SK-N-SH treated with all-trans-retinoic acid at 6 μM for 48 hours (cell line): ENCODE measurements around the gene CCNJL.

ENCODE experiments used
- ATAC-seq: fragments of 200-7000 bp; cut with Tn5 transposase; 3 replicates; pipeline ENCODE4 v1.9.1; 2020; ENCODE audit warnings: mild to moderate bottlenecking, moderate library complexity
- ARNTL ChIP-seq: fragments of 450-650 bp; formaldehyde crosslinking; IDR thresholded peaks from 2 replicates; pipeline ENCODE4 v1.5.0; 2020; ENCODE audit warnings: low read depth, mild to moderate bottlenecking, moderate library complexity, borderline replicate concordance
- CREB5 ChIP-seq: fragments of 250-450 bp; sonication (Bioruptor Pico); IDR thresholded peaks from 2 replicates; pipeline ENCODE4 v1.5.1; 2020; ENCODE audit warnings: low read depth, mild to moderate bottlenecking, moderate library complexity
- CSDC2 ChIP-seq: fragments of 250-450 bp; sonication (Bioruptor Pico); IDR thresholded peaks from 2 replicates; pipeline ENCODE4 v1.5.0; 2020; ENCODE audit warnings: mild to moderate bottlenecking, moderate library complexity
- ESRRG ChIP-seq: fragments of 250-450 bp; sonication (Bioruptor Pico); IDR thresholded peaks from 2 replicates; pipeline ENCODE4 v1.6.1; 2021; ENCODE audit warnings: mild to moderate bottlenecking
- GLIS3 ChIP-seq: fragments of 250-450 bp; sonication (Bioruptor Pico); IDR thresholded peaks from 2 replicates; pipeline ENCODE4 v1.5.0; 2020; ENCODE audit warnings: mild to moderate bottlenecking, moderate library complexity
- OSR1 ChIP-seq: fragments of 250-450 bp; sonication (Bioruptor Pico); IDR thresholded peaks from 2 replicates; pipeline ENCODE4 v1.8.0; 2022; ENCODE audit warnings: moderate library complexity, mild to moderate bottlenecking, inconsistent platforms
- PPARA ChIP-seq: fragments of 250-450 bp; sonication (Bioruptor Pico); IDR thresholded peaks from 2 replicates; pipeline ENCODE4 v1.5.0; 2020; ENCODE audit warnings: mild to moderate bottlenecking, borderline replicate concordance
- RARB ChIP-seq: fragments of 250-450 bp; sonication (Bioruptor Pico); IDR thresholded peaks from 2 replicates; pipeline ENCODE4 v1.8.0; 2021; ENCODE audit warnings: mild to moderate bottlenecking, moderate library complexity
- SNAI2 ChIP-seq: fragments of 250-450 bp; sonication (Bioruptor Pico); IDR thresholded peaks from 2 replicates; pipeline ENCODE4 v1.5.0; 2020; ENCODE audit warnings: mild to moderate bottlenecking, moderate library complexity
- TOX ChIP-seq: fragments of 250-450 bp; sonication (Bioruptor Pico); IDR thresholded peaks from 2 replicates; pipeline ENCODE4 v1.8.0; 2021; ENCODE audit warnings: mild to moderate bottlenecking, moderate library complexity, borderline replicate concordance
- TSHZ2 ChIP-seq: fragments of 250-450 bp; sonication (Bioruptor Pico); IDR thresholded peaks from 2 replicates; pipeline ENCODE4 v1.5.0; 2020; ENCODE audit warnings: mild to moderate bottlenecking, moderate library complexity
- ZC3H10 ChIP-seq: fragments of 250-450 bp; sonication (Bioruptor Pico); IDR thresholded peaks from 2 replicates; pipeline ENCODE4 v1.5.1; 2021; ENCODE audit warnings: mild to moderate bottlenecking, moderate library complexity
- ZFP30 ChIP-seq: fragments of 450-650 bp; formaldehyde crosslinking; IDR thresholded peaks from 2 replicates; pipeline ENCODE4 v1.5.0; 2022; ENCODE audit warnings: mild to moderate bottlenecking, moderate library complexity
- ZNF565 ChIP-seq: fragments of 450-650 bp; formaldehyde crosslinking; conservative IDR thresholded peaks from 2 replicates; pipeline ENCODE4 v1.5.0; 2020; ENCODE audit warnings: low read depth, mild to moderate bottlenecking, moderate library complexity
- ZNF70 ChIP-seq: fragments of 450-650 bp; formaldehyde crosslinking; IDR thresholded peaks from 2 replicates; pipeline ENCODE4 v1.5.0; 2020; ENCODE audit warnings: mild to moderate bottlenecking, moderate library complexity
- TF ChIP-seq, protein P1 (sequence below): fragments of 250-450 bp; sonication (Bioruptor Pico); IDR thresholded peaks from 2 replicates; pipeline ENCODE4 v1.5.1; 2021; ENCODE audit warnings: mild to moderate bottlenecking, moderate library complexity
- TF ChIP-seq, protein P2 (sequence below): fragments of 250-450 bp; sonication (Bioruptor Pico); IDR thresholded peaks from 2 replicates; pipeline ENCODE4 v1.8.0; 2020; ENCODE audit warnings: mild to moderate bottlenecking, moderate library complexity, borderline replicate concordance

The CCNJL gene

GRCh38 chr5:160360310-160360709 lies 47.9 kb upstream of the CCNJL start (continued):
- TF ChIP-seq TSHZ2 (CRISPR knock-in tag) = no peak
- TF ChIP-seq CSDC2 = no peak
- TF ChIP-seq OSR1 (CRISPR knock-in tag) = no peak
- TF ChIP-seq GLIS3 = no peak

DNA sequence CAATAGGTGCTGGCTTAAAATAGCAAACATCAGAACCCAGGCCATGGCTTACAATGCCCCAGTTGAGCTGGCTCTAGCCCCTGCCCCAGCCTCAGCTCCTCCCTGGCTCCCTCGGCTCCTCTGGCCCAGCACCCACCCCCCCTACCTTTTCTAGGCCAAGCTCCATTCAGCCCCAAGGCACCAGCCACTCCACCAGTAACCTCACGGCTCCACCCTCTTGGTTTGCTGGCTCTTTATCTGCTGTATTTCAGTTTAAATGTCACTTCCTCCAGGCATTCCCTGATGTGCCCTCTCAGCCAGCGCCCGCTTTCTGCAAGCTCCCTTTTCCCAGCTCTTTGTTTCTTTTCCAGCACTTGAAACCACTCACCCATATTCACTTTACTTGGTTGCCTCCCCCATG lies 47.5 kb upstream of the CCNJL start:
- no peak for ATAC-seq
- TF ChIP-seq CSDC2 (no peak), ZNF70 (CRISPR knock-in tag) (no peak), ZNF565 (CRISPR knock-in tag) (no peak)
- TF ChIP-seq, protein P1, sequence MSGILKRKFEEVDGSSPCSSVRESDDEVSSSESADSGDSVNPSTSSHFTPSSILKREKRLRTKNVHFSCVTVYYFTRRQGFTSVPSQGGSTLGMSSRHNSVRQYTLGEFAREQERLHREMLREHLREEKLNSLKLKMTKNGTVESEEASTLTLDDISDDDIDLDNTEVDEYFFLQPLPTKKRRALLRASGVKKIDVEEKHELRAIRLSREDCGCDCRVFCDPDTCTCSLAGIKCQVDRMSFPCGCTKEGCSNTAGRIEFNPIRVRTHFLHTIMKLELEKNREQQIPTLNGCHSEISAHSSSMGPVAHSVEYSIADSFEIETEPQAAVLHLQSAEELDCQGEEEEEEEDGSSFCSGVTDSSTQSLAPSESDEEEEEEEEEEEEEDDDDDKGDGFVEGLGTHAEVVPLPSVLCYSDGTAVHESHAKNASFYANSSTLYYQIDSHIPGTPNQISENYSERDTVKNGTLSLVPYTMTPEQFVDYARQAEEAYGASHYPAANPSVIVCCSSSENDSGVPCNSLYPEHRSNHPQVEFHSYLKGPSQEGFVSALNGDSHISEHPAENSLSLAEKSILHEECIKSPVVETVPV = no peak

DNA sequence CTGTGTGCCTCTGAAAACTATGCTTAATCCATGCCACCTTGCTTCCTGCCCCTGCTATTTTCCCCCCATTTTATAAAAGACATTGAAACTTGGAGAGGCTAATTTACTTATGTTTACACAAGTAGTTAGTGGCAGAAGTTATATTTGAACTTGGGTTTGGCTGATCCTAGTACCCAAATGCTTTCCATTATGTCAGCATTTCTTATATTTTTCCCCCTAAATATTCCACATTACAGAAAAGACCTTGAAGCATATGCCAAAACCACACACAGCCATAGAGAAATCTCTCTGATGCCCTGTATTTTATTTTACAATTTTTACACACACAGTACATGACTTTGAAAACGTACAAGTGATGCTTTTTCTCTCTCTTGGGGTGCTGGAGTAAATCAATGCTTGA lies 46.9 kb upstream of the CCNJL start:
- TF ChIP-seq ZNF565 (CRISPR knock-in tag) = no peak
- no peak for TF ChIP-seq ZC3H10
- no peak for TF ChIP-seq SNAI2 (CRISPR knock-in tag)
- ATAC-seq = no peak

- ATAC-seq = no peak
Measured at GRCh38 chr5:160357861-160358411, 45.6 kb upstream of the CCNJL start.

More at GRCh38 chr5:160357861-160358411, 45.6 kb upstream of the CCNJL start:
- no peak for TF ChIP-seq TOX (CRISPR knock-in tag)
- no peak for TF ChIP-seq ARNTL (CRISPR knock-in tag)
- no peak for TF ChIP-seq GLIS3
- no peak for TF ChIP-seq SNAI2 (CRISPR knock-in tag)
- TF ChIP-seq, protein P1 = no peak
- no peak for TF ChIP-seq ZFP30 (CRISPR knock-in tag)
- no peak for TF ChIP-seq ZNF565 (CRISPR knock-in tag)
- no peak for TF ChIP-seq ESRRG (CRISPR knock-in tag)
- TF ChIP-seq RARB = no peak
- TF ChIP-seq PPARA (CRISPR knock-in tag) = no peak
- no peak for TF ChIP-seq CSDC2
- TF ChIP-seq, protein P2, sequence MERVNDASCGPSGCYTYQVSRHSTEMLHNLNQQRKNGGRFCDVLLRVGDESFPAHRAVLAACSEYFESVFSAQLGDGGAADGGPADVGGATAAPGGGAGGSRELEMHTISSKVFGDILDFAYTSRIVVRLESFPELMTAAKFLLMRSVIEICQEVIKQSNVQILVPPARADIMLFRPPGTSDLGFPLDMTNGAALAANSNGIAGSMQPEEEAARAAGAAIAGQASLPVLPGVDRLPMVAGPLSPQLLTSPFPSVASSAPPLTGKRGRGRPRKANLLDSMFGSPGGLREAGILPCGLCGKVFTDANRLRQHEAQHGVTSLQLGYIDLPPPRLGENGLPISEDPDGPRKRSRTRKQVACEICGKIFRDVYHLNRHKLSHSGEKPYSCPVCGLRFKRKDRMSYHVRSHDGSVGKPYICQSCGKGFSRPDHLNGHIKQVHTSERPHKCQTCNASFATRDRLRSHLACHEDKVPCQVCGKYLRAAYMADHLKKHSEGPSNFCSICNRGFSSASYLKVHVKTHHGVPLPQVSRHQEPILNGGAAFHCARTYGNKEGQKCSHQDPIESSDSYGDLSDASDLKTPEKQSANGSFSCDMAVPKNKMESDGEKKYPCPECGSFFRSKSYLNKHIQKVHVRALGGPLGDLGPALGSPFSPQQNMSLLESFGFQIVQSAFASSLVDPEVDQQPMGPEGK (CRISPR knock-in tag) = no peak
- no peak for TF ChIP-seq CREB5
